Fibroblast of lung (primary cell): ENCODE results near the gene XXYLT1. TPM values are rescaled to one million over a fixed set of nuclear protein-coding genes. Genes with fewer than 3 reads are reported as not detected.

Source experiments
- DNase-seq, 2 donors: peaks; one replicate each; pipeline versions ENCODE4 v3.0.0 to v3.0.0-alpha.2; 2010; ENCODE audit warnings: low read depth in 2 of 2
- H2AFZ ChIP-seq: 2 replicates; pipeline ENCODE4 v1.5.1; 2012; ENCODE audit warnings: low read length, control low read depth, inconsistent platforms
- H3K27ac ChIP-seq: 2 replicates; pipeline ENCODE4 v1.5.1; 2011; ENCODE audit warnings: low read length, control low read depth; ENCODE audit not compliant: insufficient read depth
- H3K27me3 ChIP-seq: 2 replicates; pipeline ENCODE4 v1.5.1; 2011; ENCODE audit warnings: mild to moderate bottlenecking, low read length; ENCODE audit not compliant: control insufficient read depth, insufficient read depth
- H3K36me3 ChIP-seq: 2 replicates; pipeline ENCODE4 v1.5.1; 2011; ENCODE audit warnings: low read length; ENCODE audit not compliant: control insufficient read depth, insufficient read depth
- H3K4me1 ChIP-seq: 2 replicates; pipeline ENCODE4 v1.5.1; 2011; ENCODE audit warnings: low read length; ENCODE audit not compliant: control insufficient read depth, insufficient read depth; ENCODE audit errors: extremely low read depth
- H3K4me2 ChIP-seq: 2 replicates; pipeline ENCODE4 v1.5.1; 2011; ENCODE audit warnings: low read length, control low read depth; ENCODE audit not compliant: insufficient read depth; ENCODE audit errors: extremely low read depth
- H3K4me3 ChIP-seq, 4 experiments: fragments of 200-600 bp in 1 of 4; sonication (generic) in 1 of 4; replicated peaks in 1 of 4; 2 replicates each; pipeline ENCODE4 v1.5.1; 2011 to 2016; ENCODE audit warnings: low read length in 4 of 4, low read depth in 3 of 4, mild to moderate bottlenecking in 3 of 4, control low read depth in 2 of 4, inconsistent platforms in 1 of 4, mixed read lengths in 1 of 4; ENCODE audit not compliant: insufficient read depth in 1 of 4; ENCODE audit errors: control extremely low read depth in 1 of 4
- H3K79me2 ChIP-seq: 2 replicates; pipeline ENCODE4 v1.5.1; 2012; ENCODE audit warnings: mild to moderate bottlenecking, low read length, inconsistent platforms; ENCODE audit not compliant: control insufficient read depth, insufficient read depth
- H3K9ac ChIP-seq: 2 replicates; pipeline ENCODE4 v1.5.1; 2011; ENCODE audit warnings: mild to moderate bottlenecking, low read length, control low read depth; ENCODE audit not compliant: insufficient read depth
- H3K9me3 ChIP-seq: 2 replicates; pipeline ENCODE4 v1.5.1; 2012; ENCODE audit warnings: low read depth, low read length; ENCODE audit not compliant: control insufficient read depth, insufficient read depth
- H4K20me1 ChIP-seq: 2 replicates; pipeline ENCODE4 v1.5.1; 2011; ENCODE audit warnings: low read length; ENCODE audit not compliant: control insufficient read depth, insufficient read depth; ENCODE audit errors: extremely low read depth
- EZH2 ChIP-seq: IDR thresholded peaks from 2 replicates; pipeline ENCODE4 v1.5.1; 2012; ENCODE audit warnings: low read length, control low read depth, mild to moderate bottlenecking; ENCODE audit errors: missing control alignments
- polyA plus RNA-seq, 2 donors: library from polyadenylated mRNA; depleted of rRNA in 1 of 2; stranded (reverse) in 1 of 2; unstranded in 1 of 2; fragments of >200 nt; gene quantifications; 2 replicates each; pipeline ENCODE4 v1.2.1, GENCODE V29; 2011 to 2012; ENCODE audit warnings: missing spikeins in 1 of 2
- total RNA-seq: library from RNA; depleted of rRNA; stranded (reverse); fragments of >200 nt; gene quantifications from 2 replicates; pipeline ENCODE4 v1.2.1, GENCODE V29; 2014
- TF ChIP-seq, protein P1 (sequence below), 2 donors: IDR thresholded peaks in 1 of 2; conservative IDR thresholded peaks in 1 of 2; 1 replicate in 1 of 2; 2 replicates in 1 of 2; pipeline ENCODE4 v1.5.1; 2011 to 2012; ENCODE audit warnings: low read length in 2 of 2, control low read depth in 1 of 2, inconsistent platforms in 1 of 2, low read depth in 1 of 2, mild to moderate bottlenecking in 1 of 2

XXYLT1 gene
- total and polyA plus RNA-seq, 2 donors (not counting 1 experiment from before 2014, with no cell fraction given), result 12.4 to 18.5 TPM

DNA sequence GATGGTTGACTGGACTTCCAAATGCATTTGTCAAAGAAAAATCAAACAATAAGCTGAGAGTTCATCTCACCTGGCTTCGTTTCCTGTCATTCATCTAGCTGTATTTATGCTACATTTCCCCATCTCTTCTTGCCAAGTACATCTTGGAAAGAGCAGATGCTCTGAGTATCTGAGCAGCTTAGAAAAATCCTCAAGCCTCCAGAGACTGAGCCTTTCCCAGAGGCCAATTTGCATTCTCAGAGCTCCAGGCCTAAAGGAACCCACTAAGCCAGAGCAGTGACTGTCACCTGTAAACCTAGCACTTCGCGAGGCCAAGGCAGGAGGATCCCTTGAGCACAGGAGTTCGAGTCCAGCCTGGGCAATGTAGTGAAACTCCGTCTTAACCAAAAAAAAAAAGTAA is 100.5 kb downstream of the XXYLT1 start:
- TF ChIP-seq EZH2, result no peak
- TF ChIP-seq, protein P1, sequence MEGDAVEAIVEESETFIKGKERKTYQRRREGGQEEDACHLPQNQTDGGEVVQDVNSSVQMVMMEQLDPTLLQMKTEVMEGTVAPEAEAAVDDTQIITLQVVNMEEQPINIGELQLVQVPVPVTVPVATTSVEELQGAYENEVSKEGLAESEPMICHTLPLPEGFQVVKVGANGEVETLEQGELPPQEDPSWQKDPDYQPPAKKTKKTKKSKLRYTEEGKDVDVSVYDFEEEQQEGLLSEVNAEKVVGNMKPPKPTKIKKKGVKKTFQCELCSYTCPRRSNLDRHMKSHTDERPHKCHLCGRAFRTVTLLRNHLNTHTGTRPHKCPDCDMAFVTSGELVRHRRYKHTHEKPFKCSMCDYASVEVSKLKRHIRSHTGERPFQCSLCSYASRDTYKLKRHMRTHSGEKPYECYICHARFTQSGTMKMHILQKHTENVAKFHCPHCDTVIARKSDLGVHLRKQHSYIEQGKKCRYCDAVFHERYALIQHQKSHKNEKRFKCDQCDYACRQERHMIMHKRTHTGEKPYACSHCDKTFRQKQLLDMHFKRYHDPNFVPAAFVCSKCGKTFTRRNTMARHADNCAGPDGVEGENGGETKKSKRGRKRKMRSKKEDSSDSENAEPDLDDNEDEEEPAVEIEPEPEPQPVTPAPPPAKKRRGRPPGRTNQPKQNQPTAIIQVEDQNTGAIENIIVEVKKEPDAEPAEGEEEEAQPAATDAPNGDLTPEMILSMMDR (conservative IDR thresholded peaks at IDR 0.05 in 1 of 2, IDR thresholded peaks at IDR 0.05 in 1 of 2; ENCODE audit: low read depth in 1 of 2, low read length in 2 of 2), result no peak
- peaks cover 8% of the 10 kb centered on the region for H3K4me1 ChIP-seq
- H3K27ac ChIP-seq, result no peak overlapping the region
- DNase-seq, result no peak
- no peaks in the 10 kb centered on the region for H4K20me1 ChIP-seq
- H2AFZ ChIP-seq, result no peak overlapping the region
- H3K4me2 ChIP-seq, result no peak overlapping the region
- H3K9ac ChIP-seq, result no peak overlapping the region
- no peaks in the 10 kb centered on the region for H3K79me2 ChIP-seq
- no peaks in the 10 kb centered on the region for H3K9me3 ChIP-seq
- no peak overlapping the region for H3K4me3 ChIP-seq
- H3K36me3 ChIP-seq, result peaks cover 2% of the 10 kb centered on the region
- no peaks in the 10 kb centered on the region for H3K27me3 ChIP-seq

DNA sequence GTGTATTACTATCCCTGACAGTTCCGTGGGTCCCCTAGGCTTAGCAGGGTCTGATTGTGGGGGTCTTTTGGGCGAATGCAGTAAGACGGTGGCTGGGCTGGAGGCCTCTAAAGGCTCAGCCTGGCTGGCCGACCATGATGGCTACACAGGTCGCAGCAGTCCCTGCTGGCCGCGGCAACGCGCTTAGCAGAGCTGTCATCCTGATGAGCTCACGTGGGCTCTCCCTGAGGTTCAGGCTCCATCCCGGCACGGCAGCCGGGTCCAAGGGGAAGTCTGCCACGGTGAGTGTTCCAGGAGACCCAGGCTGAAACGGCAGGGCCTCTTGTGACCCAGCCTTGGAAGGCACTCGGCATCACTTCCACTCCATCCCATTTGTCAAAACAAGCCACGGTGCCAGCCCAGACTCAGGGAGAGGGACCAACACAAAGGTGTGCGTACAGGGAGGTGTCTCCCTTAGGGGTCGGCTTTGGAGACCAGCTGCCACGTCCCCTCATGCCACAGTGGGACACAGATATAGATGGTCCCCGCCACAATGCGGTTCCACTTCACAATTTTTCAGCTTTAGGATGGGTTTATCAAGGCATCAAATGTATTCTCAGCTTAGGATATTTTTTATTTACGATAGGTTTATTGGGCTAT is 101.8 kb downstream of the XXYLT1 start:
- no peak overlapping the region for H3K4me2 ChIP-seq
- no peaks in the 10 kb centered on the region for H3K36me3 ChIP-seq
- no peak overlapping the region for H3K27ac ChIP-seq
- no peaks in the 10 kb centered on the region for H3K27me3 ChIP-seq
- no peak for DNase-seq
- H4K20me1 ChIP-seq, result no peaks in the 10 kb centered on the region
- H3K4me3 ChIP-seq, result no peak overlapping the region
- H3K4me1 ChIP-seq, result peaks cover 8% of the 10 kb centered on the region
- H2AFZ ChIP-seq, result no peak overlapping the region
- H3K9ac ChIP-seq, result no peak overlapping the region
- TF ChIP-seq, protein P1 (conservative IDR thresholded peaks at IDR 0.05 in 1 of 2, IDR thresholded peaks at IDR 0.05 in 1 of 2; ENCODE audit: low read depth in 1 of 2, low read length in 2 of 2), result no peak
- no peak for TF ChIP-seq EZH2
- H3K9me3 ChIP-seq, result no peaks in the 10 kb centered on the region
- H3K79me2 ChIP-seq, result no peaks in the 10 kb centered on the region

DNA sequence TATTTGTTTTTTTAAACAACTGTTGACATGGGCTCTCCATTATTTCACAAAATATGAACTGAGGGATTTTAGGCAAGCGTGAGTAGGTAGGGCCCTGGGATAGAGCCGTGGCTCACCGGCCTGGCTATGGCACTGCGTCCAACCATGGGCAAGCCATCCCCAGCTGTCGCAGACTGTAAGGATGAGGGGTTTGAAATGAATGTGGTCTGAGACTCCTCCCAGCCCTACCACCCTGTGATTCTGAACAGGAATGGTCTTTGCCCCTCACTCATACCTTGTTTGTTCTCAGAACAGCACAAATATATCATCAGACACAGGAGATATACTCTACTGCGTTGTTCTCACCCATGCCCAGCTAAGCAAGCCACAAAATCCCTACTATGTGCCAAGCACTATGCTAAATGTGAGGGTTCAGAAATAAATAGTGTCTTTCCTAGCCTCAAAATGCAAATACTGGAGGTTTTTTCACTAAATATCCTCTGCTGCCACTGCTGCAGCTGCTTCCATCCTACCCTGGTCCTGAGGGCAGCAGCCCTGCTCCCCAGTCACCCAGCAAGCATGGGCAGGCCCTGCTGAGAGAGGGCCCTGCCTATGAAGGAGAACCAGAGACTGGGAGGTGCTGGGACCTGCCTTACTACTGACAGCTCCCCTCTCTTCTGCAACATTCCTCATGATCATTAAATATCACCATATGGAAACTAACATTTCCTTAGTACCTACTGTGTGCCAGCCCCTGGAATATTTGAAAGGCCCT is 102.8 kb downstream of the XXYLT1 start:
- no peak for DNase-seq
- Histone ChIP-seq H3K36me3 (no peaks in the 10 kb centered on the region), H3K4me3 (no peak overlapping the region), H4K20me1 (no peaks in the 10 kb centered on the region), H2AFZ (no peak overlapping the region), H3K27me3 (no peaks in the 10 kb centered on the region), H3K27ac (no peak overlapping the region), H3K4me1 (peaks cover 8% of the 10 kb centered on the region), H3K9ac (no peak overlapping the region), H3K9me3 (no peaks in the 10 kb centered on the region), H3K79me2 (no peaks in the 10 kb centered on the region), H3K4me2 (no peak overlapping the region)
- TF ChIP-seq, protein P1 (conservative IDR thresholded peaks at IDR 0.05 in 1 of 2, IDR thresholded peaks at IDR 0.05 in 1 of 2; ENCODE audit: low read depth in 1 of 2, low read length in 2 of 2), result no peak
- TF ChIP-seq EZH2, result no peak
